GM12865 (cell line): ENCODE results near the gene TMEM43.

Source experiments
- DNase-seq: peaks from one replicate; pipeline ENCODE4 v3.0.0; 2010; ENCODE audit warnings: low read depth
- H3K4me3 ChIP-seq: 2 replicates; pipeline ENCODE4 v1.5.1; 2011; ENCODE audit warnings: mild to moderate bottlenecking, low read depth, low read length, control low read depth
- CTCF ChIP-seq: IDR thresholded peaks from 2 replicates; pipeline ENCODE4 v1.5.1; 2011; ENCODE audit warnings: low read length, control low read depth, low read depth, inconsistent platforms; ENCODE audit not compliant: insufficient read depth; ENCODE audit errors: missing control alignments

The TMEM43 gene

GRCh38 chr3:14188041-14188754, 63.3 kb downstream of the TMEM43 start:
- H3K4me3 ChIP-seq, result no peak overlapping the region
- no peak for TF ChIP-seq CTCF
- DNase-seq, result no peak
